GM12878 (cell line): Measurements from ENCODE around the gene HS6ST3. TPM values are rescaled to one million over a fixed set of nuclear protein-coding genes. Genes with fewer than 3 reads are reported as not detected.

Experiments used
- ATAC-seq: fragments of 200-7000 bp; cut with Tn5 transposase; 3 replicates; pipeline ENCODE4 v1.9.1; 2020; ENCODE audit warnings: mild to moderate bottlenecking, moderate library complexity
- BruUV-seq: library from RNA; stranded (reverse); fragments of 400-500 nt; replicated peaks from 2 replicates; lab custom pipeline; 2021; lab: Mats Ljungman, UMichigan
- CTCF ChIA-PET: fragments of 300-600 bp; sonication (Branson Sonifier 250); formaldehyde crosslinking; extraction: SDS; loops from one replicate; lab custom pipeline; 2021; ENCODE audit warnings: inconsistent platforms; lab: Yijun Ruan, JAX
- POLR2A ChIA-PET: fragments of 350-600 bp; formaldehyde crosslinking; extraction: SDS; loops from one replicate; lab custom pipeline; 2021; ENCODE audit warnings: inconsistent platforms; lab: Charles Lee
- RAD21 ChIA-PET: fragments of 300-600 bp; sonication (Branson Sonifier 250); formaldehyde crosslinking; loops from one replicate; lab custom pipeline; 2023; ENCODE audit warnings: antibody characterized with exemption; ENCODE audit not compliant: unreplicated experiment; lab: Charles Lee
- SMC1A ChIA-PET: fragments of 300-600 bp; sonication (Branson Sonifier 250); formaldehyde crosslinking; loops from one replicate; lab custom pipeline; 2023; ENCODE audit not compliant: unreplicated experiment, uncharacterized antibody; lab: Charles Lee
- DNase-seq: peaks from one replicate; pipeline ENCODE4 v3.0.0-alpha.2; 2011; ENCODE audit warnings: low read depth, low spot score
- FAIRE-seq: peaks from 3 replicates; lab custom pipeline; 2011; peaks lifted over from hg19 to GRCh38; lab: Jason Lieb, UNC
- H2AFZ ChIP-seq: 2 replicates; pipeline ENCODE4 v1.6.0; 2011; ENCODE audit warnings: low read depth, low read length, control low read depth; ENCODE audit not compliant: control insufficient read depth
- H3K27ac ChIP-seq: 2 replicates; pipeline ENCODE4 v1.5.1; 2011; ENCODE audit warnings: control low read depth; ENCODE audit not compliant: control insufficient read depth, insufficient read depth
- H3K27me3 ChIP-seq, 2 experiments: replicated peaks in 1 of 2; 2 replicates each; pipeline versions ENCODE4 v1.6.0 to v1.6.1; 2011; ENCODE audit warnings: low read length in 1 of 2; ENCODE audit not compliant: control insufficient read depth in 2 of 2, insufficient read depth in 2 of 2
- H3K36me3 ChIP-seq, 2 experiments: 2 replicates each; pipeline ENCODE4 v1.5.1; 2011; ENCODE audit warnings: low read length in 1 of 2; ENCODE audit not compliant: control insufficient read depth in 2 of 2, insufficient read depth in 2 of 2
- H3K4me1 ChIP-seq: 2 replicates; pipeline ENCODE4 v1.6.1; 2011; ENCODE audit warnings: mild to moderate bottlenecking, low read length, moderate library complexity, mixed read lengths; ENCODE audit not compliant: control insufficient read depth, insufficient read depth
- H3K4me2 ChIP-seq: 2 replicates; pipeline ENCODE4 v1.6.0; 2011; ENCODE audit warnings: control low read depth; ENCODE audit not compliant: control insufficient read depth, insufficient read depth
- H3K4me3 ChIP-seq: fragments of 200-600 bp; sonication (generic); 2 replicates; pipeline ENCODE4 v1.5.1; 2016
- H3K79me2 ChIP-seq: 2 replicates; pipeline ENCODE4 v1.6.0; 2011; ENCODE audit warnings: low read length; ENCODE audit not compliant: control insufficient read depth, insufficient read depth
- H3K9ac ChIP-seq: 2 replicates; pipeline ENCODE4 v1.8.0; 2011; ENCODE audit warnings: low read length, control low read depth, mixed read lengths; ENCODE audit not compliant: control insufficient read depth, insufficient read depth
- H3K9me3 ChIP-seq: replicated peaks from 3 replicates; pipeline ENCODE4 v1.5.1; 2011; ENCODE audit warnings: mild to moderate bottlenecking, low read length; ENCODE audit not compliant: control insufficient read depth, insufficient read depth
- H4K20me1 ChIP-seq: 2 replicates; pipeline ENCODE4 v1.6.0; 2011; ENCODE audit not compliant: control insufficient read depth, insufficient read depth
- MXI1 ChIP-seq: fragments of 150-350 bp; IDR thresholded peaks from 2 replicates; pipeline ENCODE4 v1.6.1; 2011; ENCODE audit warnings: low read depth, mild to moderate bottlenecking, inconsistent platforms, low read length, improper control_type of control experiment
- POLR2AphosphoS5 ChIP-seq: IDR thresholded peaks from 2 replicates; pipeline ENCODE4 v1.6.1; 2011; ENCODE audit warnings: mild to moderate bottlenecking, low read length, inconsistent platforms
- RAD21 ChIP-seq: IDR thresholded peaks from 2 replicates; pipeline ENCODE4 v1.6.1; 2011; ENCODE audit warnings: mild to moderate bottlenecking, low read depth, low read length, moderate library complexity; ENCODE audit not compliant: insufficient read depth
- SIX5 ChIP-seq: IDR thresholded peaks from 2 replicates; pipeline ENCODE4 v1.6.1; 2011; ENCODE audit warnings: mild to moderate bottlenecking, low read depth, low read length, moderate library complexity; ENCODE audit not compliant: severe bottlenecking
- STAT3 ChIP-seq: IDR thresholded peaks from 2 replicates; pipeline ENCODE4 v1.6.1; 2011; ENCODE audit warnings: low read depth, low read length, improper control_type of control experiment
- ZNF207 ChIP-seq: fragments of 450-650 bp; IDR thresholded peaks from 2 replicates; pipeline ENCODE4 v1.6.1; 2014; ENCODE audit warnings: antibody characterized with exemption, mild to moderate bottlenecking, borderline replicate concordance
- in situ Hi-C: fragments of 300-500 bp; cut with MboI; formaldehyde crosslinking; loops from 9 replicates; pipeline ENCODE4 v1.14.3; 2018; ENCODE audit warnings: mixed read lengths
- intact Hi-C: fragments of 100-400 bp; cut with micrococcal nuclease; formaldehyde crosslinking; loops from one replicate; pipeline ENCODE4 v1.14.2; 2022; ENCODE audit not compliant: unreplicated experiment
- polyA plus RNA-seq, 11 experiments: library from polyadenylated mRNA; depleted of rRNA in 4 of 11; unstranded in 6 of 11; stranded (reverse) in 5 of 11; fragments of >200 nt; fragmentation: Nextera tagmentation in 4 of 11; fragmentation: Illumina TruSeq in 1 of 11; extraction: Ambion mirVana in 4 of 11; extraction: Trizol in 1 of 11; gene quantifications; 1 replicate in 1 of 11; 2 replicates in 10 of 11; pipeline versions ENCODE4 v1.2.1 to v1.2.3, GENCODE V29; 2011 to 2016; ENCODE audit warnings: inconsistent platforms in 2 of 11, missing spikeins in 2 of 11, low read depth in 1 of 11
- total RNA-seq, 4 experiments: library from RNA; depleted of rRNA in 3 of 4; stranded (reverse); fragments of >200 nt in 3 of 4; fragmentation: Illumina TruSeq in 1 of 4; extraction: Trizol in 1 of 4; gene quantifications; 2 replicates each; pipeline versions ENCODE4 v1.2.1 to v1.2.3, GENCODE V29; 2013 to 2021
- TF ChIP-seq, protein P1 (sequence below): fragments of 450-650 bp; IDR thresholded peaks from 2 replicates; pipeline ENCODE4 v1.6.1; 2017; ENCODE audit warnings: antibody characterized with exemption, mild to moderate bottlenecking, moderate library complexity
- TF ChIP-seq, protein P2 (sequence below): fragments of 450-650 bp; IDR thresholded peaks from 2 replicates; pipeline ENCODE4 v1.6.1; 2014; ENCODE audit warnings: mild to moderate bottlenecking
- TF ChIP-seq, protein P3 (sequence below): fragments of 150-350 bp; IDR thresholded peaks from 2 replicates; pipeline ENCODE4 v1.6.1; 2014; ENCODE audit warnings: mild to moderate bottlenecking, low read depth, low read length
- TF ChIP-seq, protein P4 (sequence below): IDR thresholded peaks from 2 replicates; pipeline ENCODE4 v1.6.1; 2012; ENCODE audit warnings: mild to moderate bottlenecking, low read depth, low read length

The HS6ST3 gene
- total and polyA plus RNA-seq, 10 of the 15 experiments (the other 5 are each of a cell fraction or from before 2014, with no cell fraction given): under 0.01 to 2.9 TPM; not detected in 8

DNA sequence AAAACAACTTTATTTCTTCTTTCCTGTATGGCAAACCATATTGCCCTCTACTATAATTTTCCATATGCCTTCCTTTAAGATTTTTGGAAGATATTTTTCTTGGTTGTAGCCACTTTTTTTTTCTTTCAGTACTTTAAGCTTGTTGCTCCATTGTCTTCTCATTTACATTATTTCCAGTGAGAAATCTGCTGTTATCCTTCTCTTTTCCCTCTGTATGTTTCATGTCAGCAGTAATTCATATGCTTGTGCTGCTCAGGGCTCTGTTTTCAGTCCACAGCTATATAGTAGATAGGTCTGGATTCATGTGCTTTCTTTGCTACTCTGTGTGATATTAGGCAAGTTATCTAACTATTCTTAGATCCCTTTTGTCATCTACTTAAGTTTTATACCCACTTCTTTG, 636.7 kb downstream of the HS6ST3 start:
- ChIA-PET CTCF (no interaction called here), SMC1A (no interaction called here), RAD21 (no interaction called here), POLR2A (interaction anchor here (0.6 kb wide), 1 partner anchor 57 kb away, joined by 5 read pairs; no protein-coding TSS in a partner anchor)
- no TSS peak for BruUV-seq
- ATAC-seq: no peak
- H4K20me1 ChIP-seq: no peaks in the 10 kb centered on the region
- no peak for DNase-seq
- H3K4me2 ChIP-seq: no peak overlapping the region
- no peaks in the 10 kb centered on the region for H3K4me1 ChIP-seq
- in situ Hi-C loops (no loop called here), intact Hi-C loops (no loop called here)
- no peaks in the 10 kb centered on the region for H3K27me3 ChIP-seq
- no peak overlapping the region for H3K9ac ChIP-seq
- H3K79me2 ChIP-seq: no peaks in the 10 kb centered on the region
- FAIRE-seq: no peak
- no peak overlapping the region for H3K4me3 ChIP-seq
- H3K36me3 ChIP-seq: no peaks in the 10 kb centered on the region
- TF ChIP-seq POLR2AphosphoS5 (no peak), SIX5 (no peak), MXI1 (no peak), RAD21 (no peak), ZNF207 (no peak), STAT3 (no peak)
- TF ChIP-seq, protein P1, sequence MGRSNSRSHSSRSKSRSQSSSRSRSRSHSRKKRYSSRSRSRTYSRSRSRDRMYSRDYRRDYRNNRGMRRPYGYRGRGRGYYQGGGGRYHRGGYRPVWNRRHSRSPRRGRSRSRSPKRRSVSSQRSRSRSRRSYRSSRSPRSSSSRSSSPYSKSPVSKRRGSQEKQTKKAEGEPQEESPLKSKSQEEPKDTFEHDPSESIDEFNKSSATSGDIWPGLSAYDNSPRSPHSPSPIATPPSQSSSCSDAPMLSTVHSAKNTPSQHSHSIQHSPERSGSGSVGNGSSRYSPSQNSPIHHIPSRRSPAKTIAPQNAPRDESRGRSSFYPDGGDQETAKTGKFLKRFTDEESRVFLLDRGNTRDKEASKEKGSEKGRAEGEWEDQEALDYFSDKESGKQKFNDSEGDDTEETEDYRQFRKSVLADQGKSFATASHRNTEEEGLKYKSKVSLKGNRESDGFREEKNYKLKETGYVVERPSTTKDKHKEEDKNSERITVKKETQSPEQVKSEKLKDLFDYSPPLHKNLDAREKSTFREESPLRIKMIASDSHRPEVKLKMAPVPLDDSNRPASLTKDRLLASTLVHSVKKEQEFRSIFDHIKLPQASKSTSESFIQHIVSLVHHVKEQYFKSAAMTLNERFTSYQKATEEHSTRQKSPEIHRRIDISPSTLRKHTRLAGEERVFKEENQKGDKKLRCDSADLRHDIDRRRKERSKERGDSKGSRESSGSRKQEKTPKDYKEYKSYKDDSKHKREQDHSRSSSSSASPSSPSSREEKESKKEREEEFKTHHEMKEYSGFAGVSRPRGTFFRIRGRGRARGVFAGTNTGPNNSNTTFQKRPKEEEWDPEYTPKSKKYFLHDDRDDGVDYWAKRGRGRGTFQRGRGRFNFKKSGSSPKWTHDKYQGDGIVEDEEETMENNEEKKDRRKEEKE: no peak
- TF ChIP-seq, protein P2, sequence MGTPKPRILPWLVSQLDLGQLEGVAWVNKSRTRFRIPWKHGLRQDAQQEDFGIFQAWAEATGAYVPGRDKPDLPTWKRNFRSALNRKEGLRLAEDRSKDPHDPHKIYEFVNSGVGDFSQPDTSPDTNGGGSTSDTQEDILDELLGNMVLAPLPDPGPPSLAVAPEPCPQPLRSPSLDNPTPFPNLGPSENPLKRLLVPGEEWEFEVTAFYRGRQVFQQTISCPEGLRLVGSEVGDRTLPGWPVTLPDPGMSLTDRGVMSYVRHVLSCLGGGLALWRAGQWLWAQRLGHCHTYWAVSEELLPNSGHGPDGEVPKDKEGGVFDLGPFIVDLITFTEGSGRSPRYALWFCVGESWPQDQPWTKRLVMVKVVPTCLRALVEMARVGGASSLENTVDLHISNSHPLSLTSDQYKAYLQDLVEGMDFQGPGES: no peak
- TF ChIP-seq, protein P3, sequence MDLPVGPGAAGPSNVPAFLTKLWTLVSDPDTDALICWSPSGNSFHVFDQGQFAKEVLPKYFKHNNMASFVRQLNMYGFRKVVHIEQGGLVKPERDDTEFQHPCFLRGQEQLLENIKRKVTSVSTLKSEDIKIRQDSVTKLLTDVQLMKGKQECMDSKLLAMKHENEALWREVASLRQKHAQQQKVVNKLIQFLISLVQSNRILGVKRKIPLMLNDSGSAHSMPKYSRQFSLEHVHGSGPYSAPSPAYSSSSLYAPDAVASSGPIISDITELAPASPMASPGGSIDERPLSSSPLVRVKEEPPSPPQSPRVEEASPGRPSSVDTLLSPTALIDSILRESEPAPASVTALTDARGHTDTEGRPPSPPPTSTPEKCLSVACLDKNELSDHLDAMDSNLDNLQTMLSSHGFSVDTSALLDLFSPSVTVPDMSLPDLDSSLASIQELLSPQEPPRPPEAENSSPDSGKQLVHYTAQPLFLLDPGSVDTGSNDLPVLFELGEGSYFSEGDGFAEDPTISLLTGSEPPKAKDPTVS: no peak
- TF ChIP-seq, protein P4, sequence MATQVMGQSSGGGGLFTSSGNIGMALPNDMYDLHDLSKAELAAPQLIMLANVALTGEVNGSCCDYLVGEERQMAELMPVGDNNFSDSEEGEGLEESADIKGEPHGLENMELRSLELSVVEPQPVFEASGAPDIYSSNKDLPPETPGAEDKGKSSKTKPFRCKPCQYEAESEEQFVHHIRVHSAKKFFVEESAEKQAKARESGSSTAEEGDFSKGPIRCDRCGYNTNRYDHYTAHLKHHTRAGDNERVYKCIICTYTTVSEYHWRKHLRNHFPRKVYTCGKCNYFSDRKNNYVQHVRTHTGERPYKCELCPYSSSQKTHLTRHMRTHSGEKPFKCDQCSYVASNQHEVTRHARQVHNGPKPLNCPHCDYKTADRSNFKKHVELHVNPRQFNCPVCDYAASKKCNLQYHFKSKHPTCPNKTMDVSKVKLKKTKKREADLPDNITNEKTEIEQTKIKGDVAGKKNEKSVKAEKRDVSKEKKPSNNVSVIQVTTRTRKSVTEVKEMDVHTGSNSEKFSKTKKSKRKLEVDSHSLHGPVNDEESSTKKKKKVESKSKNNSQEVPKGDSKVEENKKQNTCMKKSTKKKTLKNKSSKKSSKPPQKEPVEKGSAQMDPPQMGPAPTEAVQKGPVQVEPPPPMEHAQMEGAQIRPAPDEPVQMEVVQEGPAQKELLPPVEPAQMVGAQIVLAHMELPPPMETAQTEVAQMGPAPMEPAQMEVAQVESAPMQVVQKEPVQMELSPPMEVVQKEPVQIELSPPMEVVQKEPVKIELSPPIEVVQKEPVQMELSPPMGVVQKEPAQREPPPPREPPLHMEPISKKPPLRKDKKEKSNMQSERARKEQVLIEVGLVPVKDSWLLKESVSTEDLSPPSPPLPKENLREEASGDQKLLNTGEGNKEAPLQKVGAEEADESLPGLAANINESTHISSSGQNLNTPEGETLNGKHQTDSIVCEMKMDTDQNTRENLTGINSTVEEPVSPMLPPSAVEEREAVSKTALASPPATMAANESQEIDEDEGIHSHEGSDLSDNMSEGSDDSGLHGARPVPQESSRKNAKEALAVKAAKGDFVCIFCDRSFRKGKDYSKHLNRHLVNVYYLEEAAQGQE: no peak
- no peak overlapping the region for H3K27ac ChIP-seq
- H2AFZ ChIP-seq: no peak overlapping the region
- H3K9me3 ChIP-seq: no peaks in the 10 kb centered on the region
